ENCODE results near the gene ENGASE. TPM values are rescaled to one million over a fixed set of nuclear protein-coding genes. Genes with fewer than 3 reads are reported as not detected.

Gene ENGASE
- total RNA-seq, 1 experiment from 2014 or later: 34.5 TPM

DNA sequence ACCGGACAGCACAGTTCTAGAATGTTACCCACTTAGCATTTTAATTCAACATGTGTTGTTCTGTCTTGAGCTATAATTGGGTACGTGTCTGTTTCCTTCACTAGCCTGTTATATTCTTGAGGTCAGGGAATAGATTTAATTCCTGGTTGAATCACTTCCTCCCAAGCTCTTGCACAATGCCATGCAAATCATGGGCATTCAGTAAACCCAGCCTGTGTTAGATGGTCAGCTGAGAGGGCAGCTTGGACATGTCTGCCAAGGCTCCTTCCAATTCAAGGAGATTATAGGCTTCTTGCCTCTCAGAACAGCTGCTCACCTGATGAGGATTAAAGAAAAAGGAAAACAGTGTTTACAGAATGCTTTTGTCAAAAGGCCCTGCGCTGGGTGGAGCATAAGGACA, 38.0 kb upstream of the ENGASE start:
- no TSS peak for BruUV-seq (replicated peaks)
- CTCF ChIA-PET: interaction anchor here (0.7 to 6.1 kb wide), 10 partner anchors 8 to 357 kb away, joined by 3 to 29 read pairs (median 3); no protein-coding TSS in a partner anchor
- Mint-ChIP-seq H3K9me3 (ENCODE audit: unreplicated experiment) (no peaks in the 10 kb centered on the region), H3K27ac (ENCODE audit: low read depth, unreplicated experiment) (peak overlapping the region; percentile 95), H3K4me1 (ENCODE audit: insufficient read depth, unreplicated experiment) (peaks cover 46% of the 10 kb centered on the region), H3K36me3 (ENCODE audit: insufficient read depth, unreplicated experiment) (peaks cover 11% of the 10 kb centered on the region), H3K4me3 (ENCODE audit: unreplicated experiment) (peak overlapping the region; percentile 25), H3K27me3 (ENCODE audit: insufficient read depth, unreplicated experiment) (no peaks in the 10 kb centered on the region)
- POLR2A ChIA-PET: interaction anchor here (1.0 to 4.3 kb wide), 5 partner anchors 9 to 38 kb away, joined by 3 to 41 read pairs (median 4); partner anchors contain the start of gene ENGASE
- intact Hi-C loops (cut with micrococcal nuclease): no loop called here
- TF ChIP-seq, protein P1, sequence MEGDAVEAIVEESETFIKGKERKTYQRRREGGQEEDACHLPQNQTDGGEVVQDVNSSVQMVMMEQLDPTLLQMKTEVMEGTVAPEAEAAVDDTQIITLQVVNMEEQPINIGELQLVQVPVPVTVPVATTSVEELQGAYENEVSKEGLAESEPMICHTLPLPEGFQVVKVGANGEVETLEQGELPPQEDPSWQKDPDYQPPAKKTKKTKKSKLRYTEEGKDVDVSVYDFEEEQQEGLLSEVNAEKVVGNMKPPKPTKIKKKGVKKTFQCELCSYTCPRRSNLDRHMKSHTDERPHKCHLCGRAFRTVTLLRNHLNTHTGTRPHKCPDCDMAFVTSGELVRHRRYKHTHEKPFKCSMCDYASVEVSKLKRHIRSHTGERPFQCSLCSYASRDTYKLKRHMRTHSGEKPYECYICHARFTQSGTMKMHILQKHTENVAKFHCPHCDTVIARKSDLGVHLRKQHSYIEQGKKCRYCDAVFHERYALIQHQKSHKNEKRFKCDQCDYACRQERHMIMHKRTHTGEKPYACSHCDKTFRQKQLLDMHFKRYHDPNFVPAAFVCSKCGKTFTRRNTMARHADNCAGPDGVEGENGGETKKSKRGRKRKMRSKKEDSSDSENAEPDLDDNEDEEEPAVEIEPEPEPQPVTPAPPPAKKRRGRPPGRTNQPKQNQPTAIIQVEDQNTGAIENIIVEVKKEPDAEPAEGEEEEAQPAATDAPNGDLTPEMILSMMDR (IDR thresholded peaks at IDR 0.05; ENCODE audit: unreplicated experiment): no peak
- DNase-seq (ENCODE audit: unreplicated experiment): peak; percentile 93

DNA sequence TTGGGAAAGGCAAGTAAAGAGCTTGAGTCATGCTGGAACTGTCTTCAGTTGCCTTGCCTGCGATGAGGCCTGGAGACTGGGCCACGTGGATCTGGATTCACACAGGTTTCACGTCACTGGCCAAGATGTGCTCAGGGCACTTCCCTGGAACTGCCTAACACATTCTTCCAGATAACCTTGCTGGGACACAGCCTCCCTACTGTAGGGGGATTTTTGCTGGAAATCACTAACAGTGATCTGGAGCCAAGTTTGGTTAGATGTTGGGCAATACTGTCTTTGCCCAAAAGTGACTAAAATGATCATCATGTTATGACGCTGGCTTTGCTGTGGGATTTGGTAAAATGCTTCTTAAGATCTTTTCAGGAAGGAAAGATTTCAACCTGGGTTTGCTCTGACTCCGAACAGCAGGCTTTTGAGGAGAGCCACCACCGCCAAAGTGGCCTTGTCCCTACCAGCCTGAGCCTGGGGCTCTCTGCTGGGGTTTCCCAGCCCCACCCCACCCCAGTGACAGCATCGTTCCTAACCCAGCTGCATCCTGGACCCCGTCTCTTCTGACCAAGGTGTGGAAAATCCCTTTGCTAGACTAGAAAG, 36.0 kb upstream of the ENGASE start:
- H3K36me3 Mint-ChIP-seq (ENCODE audit: insufficient read depth, unreplicated experiment): peaks cover 11% of the 10 kb centered on the region
- H3K27ac Mint-ChIP-seq (ENCODE audit: low read depth, unreplicated experiment): peak overlapping the region; percentile 95
- DNase-seq (ENCODE audit: unreplicated experiment): peak; percentile 98
- CTCF ChIA-PET: interaction anchor here (0.7 to 1.7 kb wide), 2 partner anchors 10 to 19 kb away, joined by 3 to 5 read pairs; no protein-coding TSS in a partner anchor
- peaks cover 33% of the 10 kb centered on the region for H3K4me1 Mint-ChIP-seq (ENCODE audit: insufficient read depth, unreplicated experiment)
- POLR2A ChIA-PET: interaction anchor here (0.9 to 4.3 kb wide), 3 partner anchors 12 to 189 kb away, joined by 3 to 41 read pairs (median 3); no protein-coding TSS in a partner anchor
- H3K27me3 Mint-ChIP-seq (ENCODE audit: insufficient read depth, unreplicated experiment): peaks cover 8% of the 10 kb centered on the region
- intact Hi-C loops (cut with micrococcal nuclease): loop anchor here (1.0 kb wide), 1 partner anchor 10 kb away; no protein-coding TSS in a partner anchor
- no peaks in the 10 kb centered on the region for H3K9me3 Mint-ChIP-seq (ENCODE audit: unreplicated experiment)
- BruUV-seq (replicated peaks): no TSS peak
- H3K4me3 Mint-ChIP-seq (ENCODE audit: unreplicated experiment): peak overlapping the region; percentile 24
- TF ChIP-seq, protein P1 (IDR thresholded peaks at IDR 0.05; ENCODE audit: unreplicated experiment): no peak

DNA sequence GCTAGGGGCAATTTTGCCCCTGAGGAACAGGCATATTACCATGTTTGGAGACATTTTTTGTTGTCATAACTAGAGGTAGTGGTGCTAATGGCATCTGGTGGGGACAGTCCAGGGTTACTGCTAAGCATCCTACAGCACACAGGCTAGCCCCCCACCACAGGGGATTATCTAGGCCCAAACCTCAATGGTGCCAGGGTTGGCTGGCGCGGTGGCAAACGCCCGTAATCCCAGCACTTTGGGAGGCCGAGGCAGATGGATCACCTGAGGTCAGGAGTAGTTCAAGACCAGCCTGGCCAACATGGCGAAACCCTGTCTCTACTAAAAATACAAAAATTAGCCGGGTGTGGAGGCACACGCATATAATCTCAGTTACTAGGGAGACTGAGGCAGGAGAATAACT, 35.5 kb upstream of the ENGASE start:
- CTCF ChIA-PET: interaction anchor here (1.2 to 1.7 kb wide), 2 partner anchors 10 to 19 kb away, joined by 4 to 5 read pairs; no protein-coding TSS in a partner anchor
- TF ChIP-seq, protein P1 (IDR thresholded peaks at IDR 0.05; ENCODE audit: unreplicated experiment): no peak
- H3K27ac Mint-ChIP-seq (ENCODE audit: low read depth, unreplicated experiment): peak overlapping the region; percentile 95
- TSS peak; percentile 82 for BruUV-seq (replicated peaks)
- intact Hi-C loops (cut with micrococcal nuclease): no loop called here
- H3K9me3 Mint-ChIP-seq (ENCODE audit: unreplicated experiment): no peaks in the 10 kb centered on the region
- H3K36me3 Mint-ChIP-seq (ENCODE audit: insufficient read depth, unreplicated experiment): peaks cover 11% of the 10 kb centered on the region
- H3K4me3 Mint-ChIP-seq (ENCODE audit: unreplicated experiment): no peak overlapping the region
- H3K4me1 Mint-ChIP-seq (ENCODE audit: insufficient read depth, unreplicated experiment): peaks cover 30% of the 10 kb centered on the region
- peaks cover 10% of the 10 kb centered on the region for H3K27me3 Mint-ChIP-seq (ENCODE audit: insufficient read depth, unreplicated experiment)
- no peak for DNase-seq (ENCODE audit: unreplicated experiment)
- POLR2A ChIA-PET: interaction anchor here (0.9 to 4.3 kb wide), 3 partner anchors 12 to 189 kb away, joined by 3 to 41 read pairs (median 3); no protein-coding TSS in a partner anchor

DNA sequence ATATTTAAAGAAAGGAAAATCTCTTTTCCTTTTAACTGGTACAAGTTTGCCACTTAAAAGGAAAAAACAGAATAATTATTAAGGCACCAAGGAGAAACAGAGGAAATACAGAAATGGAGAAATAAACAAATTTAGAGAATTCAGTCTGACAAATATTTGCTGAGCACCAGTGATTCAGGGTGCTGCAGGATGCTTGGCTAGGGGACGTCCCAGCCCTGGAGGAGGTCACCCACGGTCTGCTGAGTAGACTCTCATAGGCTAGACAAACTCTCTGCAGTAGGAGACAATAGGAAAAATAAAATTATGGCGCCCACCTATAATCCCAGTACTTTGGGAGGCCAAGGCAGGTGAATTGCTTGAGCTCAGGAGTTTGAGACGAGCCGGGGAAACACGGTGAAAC, 34.7 kb upstream of the ENGASE start:
- Mint-ChIP-seq H3K27ac (ENCODE audit: low read depth, unreplicated experiment) (peak overlapping the region; percentile 95), H3K27me3 (ENCODE audit: insufficient read depth, unreplicated experiment) (peaks cover 17% of the 10 kb centered on the region), H3K4me1 (ENCODE audit: insufficient read depth, unreplicated experiment) (peaks cover 32% of the 10 kb centered on the region), H3K4me3 (ENCODE audit: unreplicated experiment) (no peak overlapping the region), H3K9me3 (ENCODE audit: unreplicated experiment) (no peaks in the 10 kb centered on the region), H3K36me3 (ENCODE audit: insufficient read depth, unreplicated experiment) (peaks cover 11% of the 10 kb centered on the region)
- no peak for DNase-seq (ENCODE audit: unreplicated experiment)
- intact Hi-C loops (cut with micrococcal nuclease): no loop called here
- CTCF ChIA-PET: interaction anchor here (1.2 to 1.7 kb wide), 2 partner anchors 10 to 20 kb away, joined by 4 to 5 read pairs; no protein-coding TSS in a partner anchor
- TF ChIP-seq, protein P1 (IDR thresholded peaks at IDR 0.05; ENCODE audit: unreplicated experiment): no peak
- no TSS peak for BruUV-seq (replicated peaks)
- POLR2A ChIA-PET: interaction anchor here (1.6 kb wide), 1 partner anchor 13 kb away, joined by 7 read pairs; no protein-coding TSS in a partner anchor

All from MCF 10A (cell line).